HepG2 (cell line): ENCODE results near the gene ABHD17B. TPM values are rescaled to one million over a fixed set of nuclear protein-coding genes. Genes with fewer than 3 reads are reported as not detected.
"Not testable (repeated sequence)": the region's sequence is repeated elsewhere in the genome, so short reads cannot be mapped to it uniquely, and the experiment has no call there.

ENCODE experiments used
- ATAC-seq: fragments of 200-7000 bp; cut with Tn5 transposase; 3 replicates; pipeline ENCODE4 v1.9.1; 2020; ENCODE audit warnings: mild to moderate bottlenecking, moderate library complexity
- BruUV-seq: library from RNA; stranded (reverse); fragments of 400-500 nt; replicated peaks from 2 replicates; lab custom pipeline; 2021; lab: Mats Ljungman, UMichigan
- CTCF ChIA-PET: fragments of 300-600 bp; formaldehyde crosslinking; extraction: SDS; loops from one replicate; lab custom pipeline; 2021; ENCODE audit warnings: low total read pairs, inconsistent platforms, low intra/inter-chr PET ratio; lab: Yijun Ruan, JAX
- POLR2A ChIA-PET: fragments of 350-600 bp; sonication (Branson Sonifier 250); formaldehyde crosslinking; loops from one replicate; lab custom pipeline; 2020; ENCODE audit warnings: antibody characterized with exemption, inconsistent platforms; lab: Yijun Ruan, JAX
- DNase-seq: peaks from one replicate; pipeline ENCODE4 v3.0.0-alpha.2; 2015; ENCODE audit warnings: low spot score
- FAIRE-seq: peaks from 3 replicates; lab custom pipeline; 2011; peaks lifted over from hg19 to GRCh38; lab: Jason Lieb, UNC
- H2AFZ ChIP-seq: one replicate; pipeline ENCODE4 v1.6.1; 2011; ENCODE audit warnings: low read length, inconsistent platforms
- H3K27ac ChIP-seq: fragments of 300-600 bp; 3 replicates; pipeline ENCODE4 v1.8.0; 2011; ENCODE audit warnings: mixed run types, mild to moderate bottlenecking, mixed read lengths, low read length, inconsistent platforms; ENCODE audit not compliant: insufficient read depth; ENCODE audit errors: extremely low read length
- H3K27me3 ChIP-seq, 2 experiments: fragments of 200-600 bp in 1 of 2; 2 replicates in 1 of 2; 3 replicates in 1 of 2; pipeline versions ENCODE4 v1.6.0 to v1.8.0; 2011; ENCODE audit warnings: low read length in 2 of 2, mild to moderate bottlenecking in 2 of 2, moderate library complexity in 2 of 2, inconsistent platforms in 1 of 2; ENCODE audit not compliant: insufficient read depth in 2 of 2, control insufficient read depth in 1 of 2
- H3K36me3 ChIP-seq, 2 experiments: fragments of 200-600 bp in 1 of 2; replicated peaks in 1 of 2; 2 replicates in 1 of 2; 3 replicates in 1 of 2; pipeline versions ENCODE4 v1.5.1 to v1.8.0; 2011; ENCODE audit warnings: low read length in 2 of 2, inconsistent platforms in 1 of 2; ENCODE audit not compliant: insufficient read depth in 2 of 2, control insufficient read depth in 1 of 2
- H3K4me1 ChIP-seq: 2 replicates; pipeline ENCODE4 v1.5.1; 2012; ENCODE audit warnings: low read length, inconsistent platforms; ENCODE audit not compliant: insufficient read depth
- H3K4me2 ChIP-seq: 2 replicates; pipeline ENCODE4 v1.6.0; 2011; ENCODE audit warnings: low read depth, low read length, inconsistent platforms
- H3K4me3 ChIP-seq, 3 experiments: fragments of 200-600 bp in 1 of 3; sonication (generic), shearing (Covaris generic) in 1 of 3; replicated peaks in 1 of 3; 2 replicates each; pipeline ENCODE4 v1.5.1; 2011 to 2016; ENCODE audit warnings: low read length in 3 of 3, inconsistent platforms in 2 of 3, low read depth in 2 of 3, mild to moderate bottlenecking in 2 of 3, control low read depth in 1 of 3, mixed read lengths in 1 of 3; ENCODE audit not compliant: insufficient read depth in 1 of 3
- H3K79me2 ChIP-seq: one replicate; pipeline ENCODE4 v1.6.1; 2011; ENCODE audit warnings: low read length, inconsistent platforms; ENCODE audit not compliant: insufficient read depth
- H3K9ac ChIP-seq: 2 replicates; pipeline ENCODE4 v1.6.0; 2011; ENCODE audit warnings: mild to moderate bottlenecking, low read depth, low read length, inconsistent platforms; ENCODE audit not compliant: insufficient read depth
- H3K9me3 ChIP-seq: 2 replicates; pipeline ENCODE4 v1.5.1; 2012; ENCODE audit warnings: mild to moderate bottlenecking, low read length
- H4K20me1 ChIP-seq: 2 replicates; pipeline ENCODE4 v1.6.0; 2011; ENCODE audit warnings: inconsistent platforms, mild to moderate bottlenecking, low read length, moderate library complexity; ENCODE audit not compliant: insufficient read depth
- HDAC2 ChIP-seq: sonication (generic); formaldehyde crosslinking; IDR thresholded peaks from 2 replicates; pipeline ENCODE4 v1.4.0; 2020; ENCODE audit warnings: missing genetic modification reagents
- NFKBIZ ChIP-seq: IDR thresholded peaks from 2 replicates; pipeline ENCODE4 v1.6.1; 2018; ENCODE audit warnings: missing genetic modification reagents, missing compliant biosample characterization
- SYNCRIP ChIP-seq: fragments of 200-400 bp; formaldehyde crosslinking; IDR thresholded peaks from 2 replicates; pipeline ENCODE4 v1.6.1; 2018; ENCODE audit warnings: mild to moderate bottlenecking, low read depth, low read length; ENCODE audit not compliant: insufficient read depth
- WGBS: methylation state at CpG from one replicate; pipeline ENCODE4 v1.1.6; 2017; ENCODE audit warnings: low lambda C conversion rate; 5-methylcytosine and 5-hydroxymethylcytosine counted together
- in situ Hi-C: cut with HindIII; loops from 2 replicates; pipeline ENCODE4 v1.10.0; 2017; ENCODE audit warnings: low pct_unique_long_range_greater_than_20kb; ENCODE audit not compliant: extremely low pct_ligation_motif_present
- intact Hi-C: fragments of 100-400 bp; cut with micrococcal nuclease; formaldehyde crosslinking; loops from one replicate; pipeline ENCODE4 v1.10.0; 2022; ENCODE audit not compliant: unreplicated experiment
- polyA plus RNA-seq, 8 experiments: library from polyadenylated mRNA; depleted of rRNA in 3 of 8; stranded (reverse) in 7 of 8; unstranded in 1 of 8; fragments of >200 nt; fragmentation: Illumina TruSeq in 4 of 8; extraction: Trizol in 4 of 8; gene quantifications; 2 replicates each; pipeline versions ENCODE4 v1.2.1 to v1.2.3, GENCODE V29; 2011 to 2016; ENCODE audit warnings: low read depth in 4 of 8, missing spikeins in 1 of 8, mixed read lengths in 1 of 8; ENCODE audit not compliant: insufficient read depth in 1 of 8
- total RNA-seq, 5 experiments: library from RNA; depleted of rRNA; stranded (reverse); fragments of >200 nt; fragmentation: Illumina TruSeq; extraction: Trizol; gene quantifications; 2 replicates each; pipeline ENCODE4 v1.2.3, GENCODE V29; 2016; ENCODE audit warnings: low read depth in 1 of 5
- TF ChIP-seq, protein P1 (sequence below): sonication (generic); formaldehyde crosslinking; IDR thresholded peaks from 2 replicates; pipeline ENCODE4 v1.4.0; 2020; ENCODE audit warnings: mild to moderate bottlenecking, missing genetic modification reagents

Gene ABHD17B
- total and polyA plus RNA-seq, 2 of the 13 experiments (the other 11 are each of a cell fraction or from before 2014, with no cell fraction given), result 11.3 to 22.0 TPM

DNA sequence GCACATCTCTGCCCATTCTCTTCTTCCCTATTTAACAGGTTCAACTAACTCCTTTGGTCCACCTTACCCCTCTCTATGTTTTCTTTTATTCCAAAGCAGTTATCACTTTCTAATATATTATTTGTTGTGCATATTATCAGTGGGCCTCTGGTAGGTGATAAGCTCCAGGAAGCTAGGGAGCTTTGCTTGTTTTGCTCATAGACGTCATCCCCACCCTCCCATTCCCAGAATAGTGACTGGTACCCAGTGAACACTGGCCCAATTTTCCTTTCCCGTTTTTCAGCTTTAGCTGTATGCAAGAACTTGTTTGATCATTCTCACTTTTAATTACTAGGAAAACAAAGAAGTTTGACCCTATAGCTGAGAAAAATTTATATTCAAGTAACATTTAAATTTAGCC lies 6.9 kb downstream of the ABHD17B start (continued):
- TF ChIP-seq, protein P1, sequence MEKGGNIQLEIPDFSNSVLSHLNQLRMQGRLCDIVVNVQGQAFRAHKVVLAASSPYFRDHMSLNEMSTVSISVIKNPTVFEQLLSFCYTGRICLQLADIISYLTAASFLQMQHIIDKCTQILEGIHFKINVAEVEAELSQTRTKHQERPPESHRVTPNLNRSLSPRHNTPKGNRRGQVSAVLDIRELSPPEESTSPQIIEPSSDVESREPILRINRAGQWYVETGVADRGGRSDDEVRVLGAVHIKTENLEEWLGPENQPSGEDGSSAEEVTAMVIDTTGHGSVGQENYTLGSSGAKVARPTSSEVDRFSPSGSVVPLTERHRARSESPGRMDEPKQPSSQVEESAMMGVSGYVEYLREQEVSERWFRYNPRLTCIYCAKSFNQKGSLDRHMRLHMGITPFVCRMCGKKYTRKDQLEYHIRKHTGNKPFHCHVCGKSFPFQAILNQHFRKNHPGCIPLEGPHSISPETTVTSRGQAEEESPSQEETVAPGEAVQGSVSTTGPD (CRISPR knock-in tag), result no peak
- TF ChIP-seq NFKBIZ (CRISPR knock-in tag), result no peak
- TF ChIP-seq, all 625 proteins: peak for 0

GRCh38 chr9:71901695-71902597 lies 9.0 kb downstream of the ABHD17B start:
- ChIA-PET POLR2A (interaction anchor here (1.1 kb wide), 1 partner anchor 9 kb away, joined by 3 read pairs; the partner anchor contains the start of genes ABHD17B and C9orf85), CTCF (no interaction called here)
- no peak overlapping the region for H3K4me2 ChIP-seq
- H3K36me3 ChIP-seq, result peaks cover 0 to 10% of the 10 kb centered on the region in 2 experiments; a peak in 2 of 5 replicates
- intact Hi-C loops (no loop called here), in situ Hi-C loops (no loop called here)
- H3K9ac ChIP-seq, result no peak overlapping the region
- H3K27ac ChIP-seq, result no peak overlapping the region
- no peaks in the 10 kb centered on the region for H3K27me3 ChIP-seq
- no TSS peak for BruUV-seq
- WGBS, result 79% methylated on average over 6 of the region's 6 CpGs
- no peak overlapping the region for H3K4me3 ChIP-seq
- peaks cover 94% of the 10 kb centered on the region for H3K79me2 ChIP-seq
- H3K4me1 ChIP-seq, result peaks cover 11% of the 10 kb centered on the region
- ATAC-seq (no peak), DNase-seq (no peak), FAIRE-seq (no peak)
- H4K20me1 ChIP-seq, result peaks cover 15% of the 10 kb centered on the region
- H3K9me3 ChIP-seq, result no peaks in the 10 kb centered on the region
- H2AFZ ChIP-seq, result no peak overlapping the region
- no peak for TF ChIP-seq SYNCRIP
- no peak for TF ChIP-seq HDAC2 (CRISPR knock-in tag)

DNA sequence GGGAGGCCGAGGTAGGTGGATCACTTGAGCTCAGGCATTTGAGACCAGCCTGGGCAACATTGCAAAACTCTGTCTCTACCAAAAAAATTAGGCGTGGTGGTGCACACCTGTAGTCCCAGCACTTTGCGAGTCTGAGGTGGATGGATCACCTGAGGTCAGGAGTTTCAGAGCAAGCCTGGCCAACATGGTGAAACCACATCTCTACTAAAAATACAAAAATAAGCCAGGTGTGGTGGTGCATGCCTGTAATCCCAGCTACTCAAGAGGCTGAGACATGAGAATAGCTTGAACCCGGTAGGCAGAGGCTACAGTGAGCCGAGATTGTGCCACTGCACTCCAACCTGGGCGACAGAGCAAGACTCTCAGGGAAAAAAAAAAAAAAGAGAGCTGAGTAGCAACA lies 12.2 kb downstream of the ABHD17B start:
- DNase-seq, H3K27ac ChIP-seq, H3K9me3 ChIP-seq, ATAC-seq, H3K9ac ChIP-seq, H2AFZ ChIP-seq, H3K4me1 ChIP-seq, H4K20me1 ChIP-seq, intact Hi-C loops, H3K27me3 ChIP-seq, in situ Hi-C loops, H3K4me3 ChIP-seq, FAIRE-seq, H3K36me3 ChIP-seq, BruUV-seq, CTCF ChIA-PET, H3K4me2 ChIP-seq: not testable (repeated sequence)
- peaks cover 92% of the 10 kb centered on the region for H3K79me2 ChIP-seq
- WGBS, result 93% methylated on average over 6 of the region's 6 CpGs
- POLR2A ChIA-PET, result interaction anchor here (2.1 kb wide), 1 partner anchor 12 kb away, joined by 11 read pairs; the partner anchor contains the start of genes ABHD17B and C9orf85
